SK-N-SH treated with all-trans-retinoic acid at 6 μM for 48 hours (cell line): Measurements from ENCODE around the gene ZFYVE1.

Source experiments
- CSRNP3 ChIP-seq: fragments of 250-450 bp; sonication (Bioruptor Pico); IDR thresholded peaks from 2 replicates; pipeline ENCODE4 v1.5.1; 2021; ENCODE audit warnings: mild to moderate bottlenecking, moderate library complexity
- GLIS3 ChIP-seq: fragments of 250-450 bp; sonication (Bioruptor Pico); IDR thresholded peaks from 2 replicates; pipeline ENCODE4 v1.5.0; 2020; ENCODE audit warnings: mild to moderate bottlenecking, moderate library complexity
- PATZ1 ChIP-seq: fragments of 250-450 bp; sonication (Bioruptor Pico); IDR thresholded peaks from 2 replicates; pipeline ENCODE4 v1.8.0; 2020; ENCODE audit warnings: mild to moderate bottlenecking, moderate library complexity, borderline replicate concordance
- PPARA ChIP-seq: fragments of 250-450 bp; sonication (Bioruptor Pico); IDR thresholded peaks from 2 replicates; pipeline ENCODE4 v1.5.0; 2020; ENCODE audit warnings: mild to moderate bottlenecking, borderline replicate concordance
- SNAI2 ChIP-seq: fragments of 250-450 bp; sonication (Bioruptor Pico); IDR thresholded peaks from 2 replicates; pipeline ENCODE4 v1.5.0; 2020; ENCODE audit warnings: mild to moderate bottlenecking, moderate library complexity
- TSHZ2 ChIP-seq: fragments of 250-450 bp; sonication (Bioruptor Pico); IDR thresholded peaks from 2 replicates; pipeline ENCODE4 v1.5.0; 2020; ENCODE audit warnings: mild to moderate bottlenecking, moderate library complexity
- ZC3H10 ChIP-seq: fragments of 250-450 bp; sonication (Bioruptor Pico); IDR thresholded peaks from 2 replicates; pipeline ENCODE4 v1.5.1; 2021; ENCODE audit warnings: mild to moderate bottlenecking, moderate library complexity
- ZFP3 ChIP-seq: fragments of 250-450 bp; sonication (Bioruptor Pico); IDR thresholded peaks from 2 replicates; pipeline ENCODE4 v1.5.0; 2020; ENCODE audit warnings: mild to moderate bottlenecking, moderate library complexity
- ZFP30 ChIP-seq: fragments of 450-650 bp; formaldehyde crosslinking; IDR thresholded peaks from 2 replicates; pipeline ENCODE4 v1.5.0; 2022; ENCODE audit warnings: mild to moderate bottlenecking, moderate library complexity

GRCh38 chr14:72978856-72979255 is 48.0 kb downstream of the ZFYVE1 start:
- TF ChIP-seq CSRNP3 (CRISPR knock-in tag) (no peak), PPARA (CRISPR knock-in tag) (no peak), ZFP3 (no peak), TSHZ2 (no peak), SNAI2 (CRISPR knock-in tag) (no peak), ZC3H10 (no peak), ZFP30 (CRISPR knock-in tag) (no peak), GLIS3 (CRISPR knock-in tag) (no peak), PATZ1 (no peak)
